ENCODE results near the gene HEXIM1.

GRCh38 chr17:45184144-45184543, 35.9 kb downstream of the HEXIM1 start:
- no peak for TF ChIP-seq POLR2AphosphoS5 (IDR thresholded peaks at IDR 0.05; ENCODE audit: low read depth, low read length)
- TF ChIP-seq POLR2A (IDR thresholded peaks at IDR 0.05; ENCODE audit: low read depth, low read length) = no peak
